Measurements from ENCODE around the gene PRSS48. TPM values are rescaled to one million over a fixed set of nuclear protein-coding genes. Genes with fewer than 3 reads are reported as not detected.
A peak's percentile ranks its signal among the peaks of the same experiment; 100 is the strongest.
"Not testable (repeated sequence)": the region's sequence is repeated elsewhere in the genome, so short reads cannot be mapped to it uniquely, and the experiment has no call there.

PRSS48 gene
- total and polyA plus RNA-seq, 12 donors: not detected

DNA sequence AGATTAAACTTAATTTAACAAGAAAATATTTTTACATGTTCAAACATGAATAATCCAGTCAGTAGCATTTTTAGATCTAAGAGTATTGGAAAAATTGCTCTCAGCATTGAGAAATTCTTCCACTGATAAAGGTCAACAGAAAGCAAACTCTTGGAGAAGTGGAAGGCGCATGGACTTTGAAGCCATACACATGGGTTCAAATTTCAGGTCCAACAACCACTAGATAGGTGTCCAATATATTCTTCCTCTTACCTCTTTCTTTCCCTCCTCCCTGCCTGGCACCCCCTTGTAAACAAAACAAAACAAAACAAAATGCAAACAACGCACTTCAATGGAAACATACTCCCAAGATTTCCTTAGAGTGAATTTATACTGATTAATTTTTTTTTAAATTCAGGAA lies 28.4 kb upstream of the PRSS48 start:
- intact Hi-C loops (cut with DNase I): no loop called here
- no peak overlapping the region for H3K27ac ChIP-seq
- TF ChIP-seq POLR2A (IDR thresholded peaks at IDR 0.05): no peak
- TF ChIP-seq CTCF (IDR thresholded peaks at IDR 0.05): no peak
- no peaks in the 10 kb centered on the region for H3K27me3 ChIP-seq
- no peaks in the 10 kb centered on the region for H3K36me3 ChIP-seq (replicated peaks in 1 of 2)
- no peak for DNase-seq
- H3K4me1 ChIP-seq (replicated peaks in 1 of 2): peaks cover 0 to 10% of the 10 kb centered on the region in 2 donors
- no peaks in the 10 kb centered on the region for H3K9me3 ChIP-seq (replicated peaks in 1 of 3)
- WGBS, 4 donors: 97 to 100% (median 97%) methylated on average over 2 of the region's 2 CpGs
- H3K4me3 ChIP-seq: no peak overlapping the region

DNA sequence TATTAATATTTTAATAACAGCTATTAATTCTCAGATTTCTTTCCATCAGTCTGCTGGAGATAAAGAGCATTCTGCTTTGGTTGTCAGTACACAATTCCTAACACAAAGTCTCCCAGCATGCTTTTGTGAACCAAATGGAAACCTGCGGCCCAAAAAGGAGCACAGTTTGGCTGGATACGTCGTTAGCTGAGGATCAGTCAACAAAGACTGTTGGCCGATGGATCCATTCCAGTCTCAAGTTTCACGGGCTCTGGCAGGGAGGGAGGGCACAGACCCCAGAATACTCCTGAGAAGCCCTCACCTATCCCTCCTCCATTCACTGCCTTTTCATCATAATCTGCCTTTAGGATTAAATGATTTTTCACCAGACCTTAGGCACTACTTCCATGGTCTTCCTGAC lies 26.3 kb upstream of the PRSS48 start:
- WGBS, 4 donors: 76 to 88% (median 83%) methylated on average over 5 of the region's 5 CpGs
- TF ChIP-seq POLR2A (IDR thresholded peaks at IDR 0.05): no peak
- no peak for TF ChIP-seq CTCF (IDR thresholded peaks at IDR 0.05)
- Histone ChIP-seq H3K4me3 (no peak overlapping the region), H3K27ac (no peak overlapping the region), H3K9me3 (replicated peaks in 1 of 3) (no peaks in the 10 kb centered on the region), H3K36me3 (replicated peaks in 1 of 2) (no peaks in the 10 kb centered on the region), H3K27me3 (no peaks in the 10 kb centered on the region), H3K4me1 (replicated peaks in 1 of 2) (peaks cover 0 to 10% of the 10 kb centered on the region in 2 donors)
- DNase-seq: no peak
- intact Hi-C loops (cut with DNase I): no loop called here

DNA sequence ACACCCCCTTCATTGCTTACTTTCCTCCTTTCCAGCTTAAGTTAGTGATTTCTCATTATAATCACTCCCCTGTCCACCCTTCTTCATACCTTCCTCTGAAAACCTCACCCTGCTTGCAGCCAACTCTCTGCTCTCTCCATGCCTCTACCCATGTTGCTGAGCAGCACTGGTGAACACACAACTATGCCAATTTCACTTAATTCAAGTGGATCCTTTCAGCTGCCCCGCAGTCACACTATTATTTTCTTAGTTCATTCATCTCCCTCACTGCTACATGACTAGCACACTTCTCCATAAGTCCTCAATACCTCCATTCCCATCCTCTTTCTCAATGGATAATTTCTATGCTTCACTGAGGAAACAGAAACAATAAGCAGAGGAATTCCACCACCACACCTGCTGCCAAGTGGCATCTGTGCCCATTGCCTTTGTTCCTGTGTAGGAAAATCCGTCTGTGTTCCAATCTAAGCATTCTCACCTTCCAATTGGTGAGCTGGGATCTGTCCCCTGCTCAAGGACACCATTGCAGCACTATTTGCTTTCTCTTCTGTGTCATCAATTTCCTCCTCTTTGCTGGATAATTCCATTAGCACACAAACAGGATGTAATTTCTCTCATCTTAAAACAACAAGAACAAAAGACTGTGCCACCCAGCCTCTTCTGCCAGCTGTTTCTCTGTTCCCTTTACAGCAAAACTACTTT lies 25.2 kb upstream of the PRSS48 start:
- H3K27me3 ChIP-seq: no peaks in the 10 kb centered on the region
- H3K4me3 ChIP-seq: no peak overlapping the region
- 15 to 21% (median 20%) methylated on average over 2 of the region's 2 CpGs for WGBS, 4 donors
- peak overlapping the region in 2 of 5 donors; percentile 13 to 55 for H3K27ac ChIP-seq
- H3K36me3 ChIP-seq (replicated peaks in 1 of 2): no peaks in the 10 kb centered on the region
- intact Hi-C loops (cut with DNase I): no loop called here
- peaks cover 0 to 10% of the 10 kb centered on the region in 2 donors for H3K4me1 ChIP-seq (replicated peaks in 1 of 2)
- TF ChIP-seq CTCF (IDR thresholded peaks at IDR 0.05) (no peak), POLR2A (IDR thresholded peaks at IDR 0.05) (no peak)
- H3K9me3 ChIP-seq (replicated peaks in 1 of 3): no peaks in the 10 kb centered on the region
- peak in 1 of 7 donors; percentile 7 for DNase-seq

GRCh38 chr4:151255226-151255625 lies 21.7 kb upstream of the PRSS48 start:
- H3K27ac ChIP-seq; H3K27me3 ChIP-seq; H3K4me1 ChIP-seq (replicated peaks in 1 of 2); H3K9me3 ChIP-seq (replicated peaks in 1 of 3); H3K36me3 ChIP-seq (replicated peaks in 1 of 2); intact Hi-C loops (cut with DNase I); H3K4me3 ChIP-seq; DNase-seq: not testable (repeated sequence)
- WGBS, 4 donors: 97 to 100% (median 97%) methylated on average over 10 to 15 of the region's 28 CpGs; no CpG with 5 or more reads in 1 of the 4 donors

GRCh38 chr4:151255680-151256079 lies 21.3 kb upstream of the PRSS48 start:
- not testable (repeated sequence) for H3K4me1 ChIP-seq (replicated peaks in 1 of 2)

More at GRCh38 chr4:151255680-151256079, 21.3 kb upstream of the PRSS48 start:
- H3K27me3 ChIP-seq; DNase-seq; H3K27ac ChIP-seq; H3K4me3 ChIP-seq; intact Hi-C loops (cut with DNase I); H3K36me3 ChIP-seq (replicated peaks in 1 of 2); H3K9me3 ChIP-seq (replicated peaks in 1 of 3): not testable (repeated sequence)
- 69 to 96% (median 91%) methylated on average over 1 to 15 of the region's 17 CpGs for WGBS, 4 donors
